Spinal cord (tissue), 10 donors: ENCODE data around the gene OR10AD1. TPM values are rescaled to one million over a fixed set of nuclear protein-coding genes. Genes with fewer than 3 reads are reported as not detected.
"Not testable (repeated sequence)": the region's sequence is repeated elsewhere in the genome, so short reads cannot be mapped to it uniquely, and the experiment has no call there.

Experiments
- DNase-seq, 6 donors: peaks; one replicate each; pipeline versions ENCODE4 v3.0.0 to v3.0.0-alpha.2; 2013 to 2015; ENCODE audit warnings: low spot score in 6 of 6, low read depth in 4 of 6
- H3K27ac ChIP-seq: one replicate; pipeline ENCODE4 v1.5.1; 2013; ENCODE audit warnings: low read depth, low read length, control low read depth
- H3K27me3 ChIP-seq: one replicate; pipeline ENCODE4 v1.6.1; 2013; ENCODE audit warnings: low read length; ENCODE audit not compliant: control insufficient read depth, insufficient read depth
- H3K36me3 ChIP-seq: one replicate; pipeline ENCODE4 v1.6.1; 2013; ENCODE audit warnings: low read length; ENCODE audit not compliant: control insufficient read depth, insufficient read depth
- H3K4me1 ChIP-seq: one replicate; pipeline ENCODE4 v1.6.1; 2013; ENCODE audit warnings: low read length; ENCODE audit not compliant: control insufficient read depth, insufficient read depth
- H3K4me3 ChIP-seq: one replicate; pipeline ENCODE4 v1.5.1; 2013; ENCODE audit warnings: low read depth, low read length, control low read depth
- H3K9me3 ChIP-seq: one replicate; pipeline ENCODE4 v1.6.1; 2013; ENCODE audit warnings: low read length; ENCODE audit not compliant: control insufficient read depth, insufficient read depth
- WGBS: methylation state at CpG from one replicate; pipeline ENCODE4 v1.1.5; 2013; ENCODE audit warnings: missing lambda C conversion rate; ENCODE audit not compliant: insufficient coverage; 5-methylcytosine and 5-hydroxymethylcytosine counted together
- polyA plus RNA-seq, 2 donors: library from polyadenylated mRNA; unstranded; fragments of 120-200 nt; gene quantifications; one replicate each; pipeline ENCODE4 v1.2.1, GENCODE V29; 2013; ENCODE audit not compliant: insufficient read length in 2 of 2
- total RNA-seq, 2 donors: library from RNA; depleted of rRNA in 1 of 2; stranded (reverse); fragments of 120-200 nt in 1 of 2; fragments of >200 nt in 1 of 2; gene quantifications; one replicate each; pipeline versions ENCODE4 v1.2.3 to v1.2.4, GENCODE V29; 2013 to 2014
- donor health status: healthy.

Gene OR10AD1
- total and polyA plus RNA-seq, 4 donors, result 0.44 TPM; not detected in 3

GRCh38 chr12:48216785-48217184 is 13.7 kb upstream of the OR10AD1 start:
- no peak overlapping the region for H3K27ac ChIP-seq
- H3K27me3 ChIP-seq, result no peaks in the 10 kb centered on the region
- H3K36me3 ChIP-seq, result no peaks in the 10 kb centered on the region
- DNase-seq, result no peak
- no peaks in the 10 kb centered on the region for H3K4me1 ChIP-seq
- no peak overlapping the region for H3K4me3 ChIP-seq
- no peaks in the 10 kb centered on the region for H3K9me3 ChIP-seq

GRCh38 chr12:48209495-48209894 is 6.4 kb upstream of the OR10AD1 start:
- H3K36me3 ChIP-seq, DNase-seq, H3K4me3 ChIP-seq, H3K4me1 ChIP-seq, H3K27ac ChIP-seq, H3K27me3 ChIP-seq, H3K9me3 ChIP-seq: not testable (repeated sequence)
- WGBS, result no CpG with 5 or more reads among the region's 2 CpGs

GRCh38 chr12:48202766-48203165 is 326 bp downstream of the OR10AD1 start:
- peaks cover 10% of the 10 kb centered on the region for H3K9me3 ChIP-seq
- peaks cover 13% of the 10 kb centered on the region for H3K4me1 ChIP-seq
- 95% methylated on average over 8 of the region's 8 CpGs for WGBS

DNA sequence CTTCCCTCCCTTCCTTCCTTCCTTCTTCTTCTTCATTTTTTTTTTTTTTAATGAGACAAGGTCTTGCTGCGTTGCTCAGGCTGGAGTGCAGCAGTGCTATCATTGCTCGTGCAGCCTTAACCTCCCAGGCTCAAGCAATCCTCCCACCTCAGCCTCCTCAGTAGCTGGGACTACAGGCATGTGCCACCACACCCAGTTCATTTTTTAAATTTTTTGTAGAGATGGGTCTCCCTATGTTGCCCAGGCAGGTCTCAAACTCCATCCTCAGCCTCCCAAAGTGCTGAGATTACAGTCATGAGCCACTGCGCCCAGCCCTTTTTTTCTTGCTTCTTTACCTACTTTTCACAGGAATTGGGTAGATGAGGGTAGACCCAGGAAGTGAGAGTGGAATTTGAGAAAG is 1.6 kb downstream of the OR10AD1 start:
- Histone ChIP-seq H3K4me3 (no peak overlapping the region), H3K27ac (no peak overlapping the region), H3K36me3 (no peaks in the 10 kb centered on the region), H3K27me3 (no peaks in the 10 kb centered on the region), H3K9me3 (peaks cover 4% of the 10 kb centered on the region), H3K4me1 (peaks cover 16% of the 10 kb centered on the region)
- no peak for DNase-seq
- no CpG with 5 or more reads among the region's 3 CpGs for WGBS

More at GRCh38 chr12:48202766-48203165, 326 bp downstream of the OR10AD1 start:
- no peak for DNase-seq
- H3K36me3 ChIP-seq, result no peaks in the 10 kb centered on the region
- H3K27me3 ChIP-seq, result no peaks in the 10 kb centered on the region
- H3K27ac ChIP-seq, result no peak overlapping the region
- no peak overlapping the region for H3K4me3 ChIP-seq

GRCh38 chr12:48201091-48201490 is 2.0 kb downstream of the OR10AD1 start:
- Histone ChIP-seq H3K27ac (no peak overlapping the region), H3K27me3 (no peaks in the 10 kb centered on the region), H3K4me1 (peaks cover 16% of the 10 kb centered on the region), H3K4me3 (no peak overlapping the region), H3K36me3 (no peaks in the 10 kb centered on the region), H3K9me3 (peaks cover 4% of the 10 kb centered on the region)
- no peak for DNase-seq
- WGBS, result no CpG with 5 or more reads among the region's 3 CpGs

DNA sequence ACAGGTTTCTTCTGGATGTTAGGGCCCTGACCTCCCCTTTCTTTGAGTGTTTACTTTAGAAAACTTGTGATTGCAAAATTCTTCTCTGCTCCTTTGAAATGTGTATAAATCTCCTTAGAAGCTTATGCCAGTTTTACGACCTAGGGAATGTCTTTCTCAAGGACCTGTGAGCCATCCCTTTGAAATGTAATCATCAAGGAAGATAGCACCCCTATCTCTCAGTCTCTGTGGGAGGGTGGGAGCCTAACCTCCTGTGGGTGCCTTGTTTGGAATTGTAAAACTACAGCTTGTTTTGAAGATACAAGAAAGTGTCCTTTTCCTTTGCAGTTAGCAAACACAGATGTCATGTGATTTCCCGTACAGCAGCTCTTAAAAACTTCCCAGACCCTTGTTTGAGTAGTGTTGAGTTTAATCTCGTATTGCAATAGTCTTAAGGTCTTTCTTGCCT is 3.3 kb downstream of the OR10AD1 start:
- Histone ChIP-seq H3K27me3 (no peaks in the 10 kb centered on the region), H3K27ac (peak overlapping the region; percentile 99), H3K36me3 (no peaks in the 10 kb centered on the region), H3K9me3 (peaks cover under 1% of the 10 kb centered on the region), H3K4me1 (peaks cover 16% of the 10 kb centered on the region), H3K4me3 (peak overlapping the region; percentile 93)
- DNase-seq, result no peak
- no CpG with 5 or more reads among the region's 3 CpGs for WGBS

DNA sequence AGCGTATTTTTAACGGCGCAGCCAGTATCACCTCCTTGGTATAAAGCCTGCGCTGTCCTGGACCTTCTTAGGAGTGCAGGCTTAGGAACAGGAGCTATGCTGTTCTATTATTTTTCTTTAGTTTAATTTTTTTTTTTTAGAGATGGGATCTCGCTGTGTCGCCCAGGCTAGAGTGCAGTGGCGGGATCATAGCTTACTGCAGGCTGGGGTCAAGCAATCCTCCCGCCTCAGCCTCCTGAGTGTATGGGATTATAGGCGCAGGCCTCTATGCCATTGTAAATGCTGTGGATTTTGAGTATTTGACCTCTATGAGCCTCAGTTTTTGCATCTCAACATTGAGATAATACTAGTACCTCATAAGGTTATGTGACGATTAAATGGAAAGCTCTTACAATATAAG is 4.1 kb downstream of the OR10AD1 start:
- peak overlapping the region; percentile 99 for H3K27ac ChIP-seq
- H3K4me1 ChIP-seq, result peaks cover 16% of the 10 kb centered on the region
- 83% methylated on average over 2 of the region's 10 CpGs for WGBS
- H3K36me3 ChIP-seq, result no peaks in the 10 kb centered on the region
- peak overlapping the region; percentile 93 for H3K4me3 ChIP-seq
- H3K27me3 ChIP-seq, result no peaks in the 10 kb centered on the region
- H3K9me3 ChIP-seq, result no peaks in the 10 kb centered on the region
- no peak for DNase-seq

DNA sequence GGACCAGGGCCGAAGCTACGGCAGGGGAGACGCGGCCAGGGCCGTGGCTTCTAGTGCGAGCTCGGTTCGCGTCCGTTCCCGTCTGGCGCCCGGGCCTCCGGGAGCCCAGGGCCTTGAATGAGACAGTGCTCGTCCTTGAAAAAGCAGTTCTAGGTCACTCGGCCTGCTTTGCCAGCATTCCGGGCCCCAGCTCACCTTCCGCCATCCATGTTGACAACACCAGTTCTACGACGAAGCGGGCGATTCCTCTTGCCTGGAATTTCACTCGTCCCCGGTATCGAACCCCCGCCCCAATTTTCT is 4.5 kb downstream of the OR10AD1 start:
- no peaks in the 10 kb centered on the region for H3K36me3 ChIP-seq
- peaks cover 16% of the 10 kb centered on the region for H3K4me1 ChIP-seq
- no peaks in the 10 kb centered on the region for H3K27me3 ChIP-seq
- H3K9me3 ChIP-seq, result no peaks in the 10 kb centered on the region
- H3K4me3 ChIP-seq, result peak overlapping the region; percentile 93
- WGBS, result 3% methylated on average over 26 of the region's 26 CpGs
- H3K27ac ChIP-seq, result peak overlapping the region; percentile 99
- peak in 1 of 6 donors; percentile 74 for DNase-seq

- Histone ChIP-seq H3K9me3 (no peaks in the 10 kb centered on the region), H3K36me3 (no peaks in the 10 kb centered on the region), H3K27ac (peak overlapping the region; percentile 99), H3K4me3 (peak overlapping the region; percentile 93), H3K4me1 (peaks cover 16% of the 10 kb centered on the region), H3K27me3 (no peaks in the 10 kb centered on the region)
- DNase-seq, result peak; percentile 85 to 98 (median 88)
- under 1% methylated on average over 39 of the region's 39 CpGs for WGBS
These were observed 5.0 kb downstream of the OR10AD1 start for GRCh38 chr12:48197971-48198671.

DNA sequence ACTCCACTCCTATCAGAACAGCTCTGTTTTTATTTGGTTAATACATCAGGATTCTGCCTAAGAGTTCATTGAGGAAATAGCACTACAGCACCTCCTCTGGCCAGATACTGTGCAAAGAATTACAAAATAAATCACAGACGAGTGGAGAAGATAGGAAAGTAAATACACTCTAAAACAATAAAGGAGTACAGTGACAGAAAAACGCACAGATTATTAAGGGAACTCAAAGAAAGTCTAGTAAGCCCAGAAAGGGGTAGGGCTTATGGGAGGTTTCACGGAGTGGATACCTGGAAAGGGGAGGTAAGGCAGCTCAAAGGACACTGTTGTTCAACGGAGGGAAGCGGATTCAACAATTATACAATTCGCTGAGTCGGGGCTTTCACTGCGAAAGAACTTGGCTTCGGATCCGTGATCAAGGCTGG is 5.5 kb downstream of the OR10AD1 start:
- 0% methylated on average over 9 of the region's 10 CpGs for WGBS
- DNase-seq, result peak in 2 of 6 donors; percentile 74 to 89
- Histone ChIP-seq H3K4me3 (peak overlapping the region; percentile 93), H3K27ac (peak overlapping the region; percentile 99), H3K36me3 (no peaks in the 10 kb centered on the region), H3K9me3 (no peaks in the 10 kb centered on the region), H3K27me3 (no peaks in the 10 kb centered on the region), H3K4me1 (peaks cover 16% of the 10 kb centered on the region)
